PC-9 (cell line): ENCODE measurements around the gene PAM. TPM values are rescaled to one million over a fixed set of nuclear protein-coding genes. Genes with fewer than 3 reads are reported as not detected.
A peak's percentile ranks its signal among the peaks of the same experiment; 100 is the strongest.

Experiments
- BruUV-seq: library from RNA; stranded (reverse); fragments of 400-500 nt; replicated peaks from 2 replicates; lab custom pipeline; 2021; lab: Mats Ljungman, UMichigan
- CTCF ChIA-PET: fragments of 300-600 bp; sonication (Branson Sonifier 250); formaldehyde crosslinking; loops from one replicate; lab custom pipeline; 2022; ENCODE audit warnings: antibody characterized with exemption; lab: Charles Lee
- POLR2A ChIA-PET: fragments of 300-600 bp; sonication (Branson Sonifier 250); formaldehyde crosslinking; loops from one replicate; lab custom pipeline; 2022; ENCODE audit warnings: antibody characterized with exemption; ENCODE audit not compliant: unreplicated experiment; lab: Charles Lee
- DNase-seq, 2 experiments: peaks; one replicate each; pipeline versions ENCODE4 v3.0.0 to v3.0.0-alpha.2; 2015 to 2022; ENCODE audit warnings: mixed read lengths in 1 of 2
- H2AFZ ChIP-seq: fragments of 200-600 bp; sonication (generic); 2 replicates; pipeline ENCODE4 v1.8.1; 2017; ENCODE audit warnings: antibody characterized with exemption
- H3F3A ChIP-seq: fragments of 200-600 bp; sonication (generic); 2 replicates; pipeline ENCODE4 v1.8.1; 2017; ENCODE audit warnings: antibody characterized with exemption, mild to moderate bottlenecking, low read depth; ENCODE audit not compliant: insufficient read depth
- H3K27ac ChIP-seq: fragments of 200-600 bp; sonication (generic); 2 replicates; pipeline ENCODE4 v1.6.1; 2016; ENCODE audit warnings: mixed run types
- H3K27me3 ChIP-seq: fragments of 200-600 bp; sonication (generic); 2 replicates; pipeline ENCODE4 v1.6.1; 2016; ENCODE audit warnings: low read depth, mixed run types; ENCODE audit not compliant: insufficient read depth
- H3K36me3 ChIP-seq: fragments of 200-600 bp; sonication (generic); 2 replicates; pipeline ENCODE4 v1.6.1; 2016; ENCODE audit warnings: low read depth, mixed run types
- H3K4me1 ChIP-seq: fragments of 200-600 bp; sonication (generic); replicated peaks from 2 replicates; pipeline ENCODE4 v1.6.1; 2016; ENCODE audit warnings: mixed run types; ENCODE audit not compliant: insufficient read depth
- H3K4me2 ChIP-seq: fragments of 200-600 bp; sonication (generic); 2 replicates; pipeline ENCODE4 v1.6.1; 2017; ENCODE audit warnings: mixed run types
- H3K4me3 ChIP-seq: fragments of 200-600 bp; sonication (generic); 2 replicates; pipeline ENCODE4 v1.6.1; 2016; ENCODE audit warnings: mixed run types
- H3K79me2 ChIP-seq: fragments of 200-600 bp; sonication (generic); 2 replicates; pipeline ENCODE4 v1.6.1; 2017; ENCODE audit warnings: low read depth, mixed run types
- H3K9me2 ChIP-seq: fragments of 200-600 bp; sonication (generic); 2 replicates; pipeline ENCODE4 v1.8.1; 2017; ENCODE audit warnings: mild to moderate bottlenecking; ENCODE audit not compliant: insufficient read depth
- H3K9me3 ChIP-seq: fragments of 200-600 bp; sonication (generic); 2 replicates; pipeline ENCODE4 v1.8.1; 2016; ENCODE audit warnings: low read depth; ENCODE audit not compliant: insufficient read depth
- H4K20me1 ChIP-seq: fragments of 200-600 bp; sonication (generic); 2 replicates; pipeline ENCODE4 v1.8.1; 2017; ENCODE audit not compliant: insufficient read depth
- EZH2 ChIP-seq: fragments of 200-600 bp; sonication (generic); IDR thresholded peaks from 2 replicates; pipeline ENCODE4 v1.8.0; 2017; ENCODE audit warnings: antibody characterized with exemption, low read depth
- intact Hi-C: fragments of 100-400 bp; cut with micrococcal nuclease; formaldehyde crosslinking; loops from one replicate; pipeline ENCODE4 v1.10.0; 2022; ENCODE audit not compliant: unreplicated experiment
- total RNA-seq: library from RNA; stranded (reverse); gene quantifications from 2 replicates; pipeline ENCODE4 v1.2.3, GENCODE V29; 2021
- TF ChIP-seq, protein P1 (sequence below): fragments of 200-600 bp; sonication (generic); conservative IDR thresholded peaks from 2 replicates; pipeline ENCODE4 v1.6.1; 2017; ENCODE audit warnings: mixed run types, antibody characterized with exemption, mild to moderate bottlenecking, moderate library complexity

PAM gene
- total RNA-seq, 1 experiment from 2014 or later = 88.4 TPM

DNA sequence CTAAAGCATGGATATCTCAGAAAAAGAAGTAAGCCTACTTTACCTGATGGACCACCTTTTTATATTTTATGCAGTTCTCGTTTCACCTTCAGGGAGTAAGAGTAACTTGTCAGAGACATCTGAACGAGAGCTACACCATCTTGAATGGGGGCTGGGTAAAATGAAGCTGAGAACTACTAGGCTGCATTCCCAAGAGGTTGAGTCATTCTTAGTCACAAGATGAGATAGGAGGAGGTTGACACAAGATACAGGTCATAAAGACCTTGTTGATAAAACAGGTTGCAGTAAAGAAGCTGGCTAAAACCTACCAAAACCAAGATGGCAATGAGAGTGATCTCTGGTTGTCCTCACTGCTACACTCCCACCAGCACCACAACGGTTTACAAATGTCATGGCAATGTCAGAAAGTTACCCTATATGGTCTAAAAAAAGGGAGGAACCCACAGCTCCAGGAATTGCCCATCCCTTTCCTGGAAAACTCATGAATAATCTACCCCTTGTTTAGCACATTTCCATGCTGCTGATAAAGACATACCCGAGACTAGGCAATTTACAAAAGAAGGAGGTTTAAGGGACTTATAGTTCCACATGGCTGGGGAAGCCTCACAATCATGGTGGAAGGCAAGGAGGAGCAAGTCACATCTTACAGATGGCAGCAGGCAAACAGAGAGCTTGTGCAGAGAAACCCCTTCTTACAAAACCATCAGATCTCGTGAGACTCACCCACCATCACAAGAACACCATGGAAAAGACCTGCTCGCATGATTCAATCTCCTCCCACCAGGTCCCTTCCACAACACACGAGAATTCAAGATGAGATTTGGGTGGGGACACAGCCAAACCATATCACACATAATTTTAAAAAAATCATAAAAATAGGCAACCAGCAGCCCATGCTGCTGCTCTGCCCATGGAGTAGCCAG, 302.4 kb downstream of the PAM start:
- POLR2A ChIA-PET = no interaction called here
- Histone ChIP-seq H3F3A (no peaks in the 10 kb centered on the region), H3K4me2 (no peak overlapping the region), H4K20me1 (no peaks in the 10 kb centered on the region), H3K9me2 (no peaks in the 10 kb centered on the region), H3K79me2 (no peaks in the 10 kb centered on the region), H3K27ac (no peak overlapping the region), H3K9me3 (peaks cover 5% of the 10 kb centered on the region; the same call in 1 of the 2 replicates), H2AFZ (no peak overlapping the region; the same call in 1 of the 2 replicates), H3K27me3 (no peaks in the 10 kb centered on the region), H3K4me1 (peaks cover 8% of the 10 kb centered on the region; the same call in 1 of the 2 replicates), H3K4me3 (no peak overlapping the region), H3K36me3 (no peaks in the 10 kb centered on the region)
- CTCF ChIA-PET = no interaction called here
- DNase-seq = peak; percentile 15 to 61
- TF ChIP-seq EZH2 = no peak
- TF ChIP-seq, protein P1, sequence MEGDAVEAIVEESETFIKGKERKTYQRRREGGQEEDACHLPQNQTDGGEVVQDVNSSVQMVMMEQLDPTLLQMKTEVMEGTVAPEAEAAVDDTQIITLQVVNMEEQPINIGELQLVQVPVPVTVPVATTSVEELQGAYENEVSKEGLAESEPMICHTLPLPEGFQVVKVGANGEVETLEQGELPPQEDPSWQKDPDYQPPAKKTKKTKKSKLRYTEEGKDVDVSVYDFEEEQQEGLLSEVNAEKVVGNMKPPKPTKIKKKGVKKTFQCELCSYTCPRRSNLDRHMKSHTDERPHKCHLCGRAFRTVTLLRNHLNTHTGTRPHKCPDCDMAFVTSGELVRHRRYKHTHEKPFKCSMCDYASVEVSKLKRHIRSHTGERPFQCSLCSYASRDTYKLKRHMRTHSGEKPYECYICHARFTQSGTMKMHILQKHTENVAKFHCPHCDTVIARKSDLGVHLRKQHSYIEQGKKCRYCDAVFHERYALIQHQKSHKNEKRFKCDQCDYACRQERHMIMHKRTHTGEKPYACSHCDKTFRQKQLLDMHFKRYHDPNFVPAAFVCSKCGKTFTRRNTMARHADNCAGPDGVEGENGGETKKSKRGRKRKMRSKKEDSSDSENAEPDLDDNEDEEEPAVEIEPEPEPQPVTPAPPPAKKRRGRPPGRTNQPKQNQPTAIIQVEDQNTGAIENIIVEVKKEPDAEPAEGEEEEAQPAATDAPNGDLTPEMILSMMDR = no peak
- intact Hi-C loops = no loop called here
- BruUV-seq = no TSS peak

DNA sequence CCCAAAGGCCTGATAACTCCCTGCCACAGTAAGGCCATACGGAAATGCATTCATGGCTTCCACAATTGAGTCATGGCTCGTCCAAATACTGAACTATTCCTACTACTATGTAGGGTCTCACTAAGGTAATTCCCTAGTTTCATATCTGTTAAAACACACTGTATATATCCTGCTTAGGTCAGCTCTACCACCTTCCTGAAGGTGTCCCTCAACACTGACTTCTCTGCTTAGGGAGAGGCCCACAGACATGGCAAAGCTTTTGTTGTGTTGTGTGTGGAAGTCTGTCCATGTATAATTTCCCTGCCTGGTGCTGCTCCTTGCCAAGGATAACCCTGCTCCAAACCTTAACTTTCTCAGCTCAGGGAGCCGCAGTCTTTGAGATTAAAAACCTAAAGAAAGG, 304.4 kb downstream of the PAM start:
- H4K20me1 ChIP-seq = no peaks in the 10 kb centered on the region
- no peak overlapping the region for H3K27ac ChIP-seq
- no peaks in the 10 kb centered on the region for H3K27me3 ChIP-seq
- H3K79me2 ChIP-seq = no peaks in the 10 kb centered on the region
- no peak for TF ChIP-seq EZH2
- TF ChIP-seq, protein P1 = no peak
- no peak overlapping the region for H3K4me3 ChIP-seq
- H3K36me3 ChIP-seq = no peaks in the 10 kb centered on the region
- BruUV-seq = no TSS peak
- peaks cover 8% of the 10 kb centered on the region; the same call in 1 of the 2 replicates for H3K4me1 ChIP-seq
- no peaks in the 10 kb centered on the region for H3K9me2 ChIP-seq
- H3K4me2 ChIP-seq = no peak overlapping the region
- peak overlapping the region; percentile 43; the same call in 1 of the 2 replicates for H2AFZ ChIP-seq
- ChIA-PET CTCF (interaction anchor here (0.6 kb wide), 1 partner anchor 41 kb away, joined by 3 read pairs; no protein-coding TSS in a partner anchor), POLR2A (no interaction called here)
- intact Hi-C loops = no loop called here
- H3F3A ChIP-seq = no peaks in the 10 kb centered on the region
- H3K9me3 ChIP-seq = peaks cover 5% of the 10 kb centered on the region; the same call in 1 of the 2 replicates
- no peak for DNase-seq

DNA sequence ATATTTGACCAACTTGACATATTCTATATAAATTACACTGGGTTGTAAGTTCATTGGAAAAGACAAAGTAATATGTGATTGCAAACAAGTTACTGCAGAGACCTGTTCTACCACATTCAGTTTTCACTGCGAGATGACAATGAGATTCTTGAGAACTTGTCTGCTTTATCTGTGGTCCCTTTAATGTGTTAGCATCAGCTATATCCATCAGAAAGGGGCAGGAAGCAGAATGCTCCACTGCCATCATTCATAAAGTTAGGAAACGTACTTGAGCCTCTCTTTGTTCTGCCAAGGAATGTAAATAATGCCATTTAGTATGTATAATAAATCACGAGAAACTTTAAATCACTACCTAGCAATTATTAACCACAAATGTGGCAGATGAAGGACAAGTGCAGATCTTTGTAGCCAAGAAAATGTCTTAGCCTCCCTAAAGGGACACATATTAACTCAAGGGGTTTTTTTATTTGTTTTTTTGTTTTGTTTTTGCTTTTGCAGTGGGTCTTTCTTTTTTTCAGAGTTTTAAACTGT, 305.4 kb downstream of the PAM start:
- Histone ChIP-seq H3F3A (no peaks in the 10 kb centered on the region), H3K27me3 (no peaks in the 10 kb centered on the region), H3K4me3 (no peak overlapping the region), H3K4me2 (no peak overlapping the region), H3K4me1 (peaks cover 8% of the 10 kb centered on the region; the same call in 1 of the 2 replicates), H3K27ac (no peak overlapping the region), H4K20me1 (no peaks in the 10 kb centered on the region), H3K9me3 (peaks cover 5% of the 10 kb centered on the region; the same call in 1 of the 2 replicates), H2AFZ (0 out of 2 replicates have a peak overlapping the region, but pooled peaks have one; percentile 56), H3K36me3 (no peaks in the 10 kb centered on the region), H3K9me2 (no peaks in the 10 kb centered on the region), H3K79me2 (no peaks in the 10 kb centered on the region)
- no peak for TF ChIP-seq EZH2
- TF ChIP-seq, protein P1 = no peak
- no TSS peak for BruUV-seq
- DNase-seq = no peak
- intact Hi-C loops = no loop called here
- CTCF ChIA-PET = interaction anchor here (0.6 kb wide), 1 partner anchor 40 kb away, joined by 3 read pairs; no protein-coding TSS in a partner anchor
- POLR2A ChIA-PET = no interaction called here
